22Rv1 (cell line): ENCODE results near the gene MCAM.

Experiments
- H3K27ac ChIP-seq: fragments of 450-650 bp; 2 replicates; pipeline ENCODE4 v1.5.1; 2017
- CTCF ChIP-seq: fragments of 450-650 bp; IDR thresholded peaks from 2 replicates; pipeline ENCODE4 v1.5.1; 2017; ENCODE audit warnings: mild to moderate bottlenecking
- ZFX ChIP-seq: fragments of 450-650 bp; IDR thresholded peaks from 2 replicates; pipeline ENCODE4 v1.6.1; 2017; ENCODE audit warnings: antibody characterized with exemption, borderline replicate concordance

MCAM gene

GRCh38 chr11:119342362-119343130, 25.6 kb upstream of the MCAM start:
- TF ChIP-seq ZFX (no peak), CTCF (no peak)
- H3K27ac ChIP-seq: no peak overlapping the region

DNA sequence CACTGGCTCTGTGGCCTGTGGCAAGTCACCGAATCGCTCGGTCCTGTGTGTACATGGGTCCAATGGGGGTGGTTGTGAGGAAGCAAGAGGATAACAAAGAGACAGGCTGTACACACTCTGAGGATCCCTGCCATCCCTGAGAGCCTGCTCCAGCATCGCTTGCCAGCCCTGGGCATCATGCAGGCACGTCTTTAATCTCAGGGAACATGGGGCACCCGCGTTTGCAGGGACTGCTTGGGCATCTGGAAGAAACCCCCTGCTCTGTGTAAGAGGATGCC, 25.0 kb upstream of the MCAM start:
- H3K27ac ChIP-seq: no peak overlapping the region

DNA sequence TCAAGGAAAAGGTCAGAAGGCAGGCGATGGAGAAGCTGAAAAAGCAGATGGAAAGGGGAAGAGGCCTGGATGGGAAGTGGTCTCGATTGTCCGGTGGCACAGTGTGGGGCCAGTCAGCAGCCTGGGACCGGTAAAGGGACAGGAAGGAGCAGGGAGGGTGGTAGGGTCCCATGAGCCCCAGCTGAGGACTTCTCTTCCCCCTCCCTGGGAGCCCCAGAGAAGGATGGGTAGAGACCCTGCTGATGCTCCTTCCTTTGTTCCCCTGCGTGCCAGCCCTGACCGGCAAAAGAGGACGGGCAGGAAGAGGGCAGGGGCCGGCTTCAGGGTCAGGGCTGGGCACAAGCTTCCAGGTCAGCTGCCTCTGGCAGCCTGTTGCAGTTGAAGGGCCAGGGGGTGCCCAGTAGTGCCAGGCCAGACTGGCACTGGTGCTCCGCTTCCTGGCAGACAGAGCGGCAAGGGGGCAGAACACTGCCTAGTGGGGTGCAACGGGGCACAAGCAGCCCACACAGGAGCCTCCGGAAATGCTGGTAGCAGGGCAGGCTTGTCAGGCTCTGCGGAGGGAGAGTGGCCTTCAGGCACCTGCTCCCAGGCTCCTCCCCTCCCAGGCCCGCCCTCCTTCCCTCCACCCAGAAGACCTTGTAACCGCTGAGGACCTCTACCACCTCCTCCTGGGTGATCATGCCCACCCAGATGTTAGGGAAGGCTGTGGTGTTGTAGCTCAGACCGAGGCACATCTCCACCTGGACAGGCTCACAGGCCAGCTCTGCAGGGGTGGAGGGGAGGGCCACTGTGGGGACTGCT, 24.5 kb upstream of the MCAM start:
- no peak for TF ChIP-seq ZFX
- TF ChIP-seq CTCF: no peak
- no peak overlapping the region for H3K27ac ChIP-seq

More for the DNA sequence above, 25.0 kb upstream of the MCAM start:
- TF ChIP-seq ZFX: no peak

GRCh38 chr11:119340335-119341221, 23.6 kb upstream of the MCAM start, which contains the start of gene C1QTNF5:
TSS of gene C1QTNF5 (minus strand) at chr11:119340883. CDS start at chr11:119340397, 486 bp downstream.
- H3K27ac ChIP-seq: no peak within 1 kb of the TSS
- TF ChIP-seq CTCF: no peak
- no peak for TF ChIP-seq ZFX

GRCh38 chr11:119339589-119340334, 22.8 kb upstream of the MCAM start:
- no peak overlapping the region for H3K27ac ChIP-seq
- no peak for TF ChIP-seq ZFX
- TF ChIP-seq CTCF: peak; percentile 97

- TF ChIP-seq CTCF (no peak), ZFX (no peak)
- no peak overlapping the region for H3K27ac ChIP-seq
Observed at GRCh38 chr11:119338965-119339588, 22.1 kb upstream of the MCAM start.
